Neuronal stem cell (in vitro differentiated cells): Measurements from ENCODE around the gene ZFAND3.

Experiments used
- DNase-seq: peaks from one replicate; pipeline ENCODE4 v3.0.0-alpha.2; 2013; ENCODE audit warnings: low spot score
- H2AFZ ChIP-seq: one replicate; pipeline ENCODE4 v1.6.1; 2013; ENCODE audit warnings: mild to moderate bottlenecking, low read length, inconsistent platforms
- H2AK5ac ChIP-seq: 2 replicates; pipeline ENCODE4 v1.6.1; 2013; ENCODE audit warnings: low read depth, mild to moderate bottlenecking, inconsistent platforms, low read length, moderate library complexity, mixed read lengths
- H2BK120ac ChIP-seq: 2 replicates; pipeline ENCODE4 v1.6.1; 2013; ENCODE audit warnings: low read depth, mild to moderate bottlenecking, inconsistent platforms, low read length, moderate library complexity, mixed read lengths
- H2BK12ac ChIP-seq: one replicate; pipeline ENCODE4 v1.6.1; 2013; ENCODE audit warnings: low read length, inconsistent platforms
- H2BK15ac ChIP-seq: 2 replicates; pipeline ENCODE4 v1.6.1; 2013; ENCODE audit warnings: mild to moderate bottlenecking, low read length, inconsistent platforms, mixed read lengths
- H2BK5ac ChIP-seq: one replicate; pipeline ENCODE4 v1.6.1; 2013; ENCODE audit warnings: inconsistent platforms, mild to moderate bottlenecking, low read length, moderate library complexity
- H3K14ac ChIP-seq: one replicate; pipeline ENCODE4 v1.6.1; 2013; ENCODE audit warnings: low read length, inconsistent platforms
- H3K18ac ChIP-seq: 2 replicates; pipeline ENCODE4 v1.6.1; 2013; ENCODE audit warnings: low read length, inconsistent platforms
- H3K23ac ChIP-seq: 2 replicates; pipeline ENCODE4 v1.6.1; 2013; ENCODE audit warnings: low read depth, mild to moderate bottlenecking, mixed read lengths, low read length, inconsistent platforms; ENCODE audit not compliant: poor library complexity
- H3K27ac ChIP-seq: replicated peaks from 3 replicates; pipeline ENCODE4 v1.5.1; 2013; ENCODE audit warnings: low read length, inconsistent platforms
- H3K27me3 ChIP-seq, 3 experiments: 2 replicates each; pipeline ENCODE4 v1.6.1; 2013; ENCODE audit warnings: low read length in 3 of 3, mild to moderate bottlenecking in 2 of 3, inconsistent platforms in 1 of 3, low read depth in 1 of 3, mixed read lengths in 1 of 3, moderate library complexity in 1 of 3; ENCODE audit not compliant: control insufficient read depth in 3 of 3, insufficient read depth in 3 of 3
- H3K36me3 ChIP-seq, 2 donors: replicated peaks in 1 of 2; 2 replicates each; pipeline ENCODE4 v1.6.1; 2013; ENCODE audit warnings: low read length in 2 of 2; ENCODE audit not compliant: control insufficient read depth in 2 of 2, insufficient read depth in 2 of 2
- H3K4ac ChIP-seq: 2 replicates; pipeline ENCODE4 v1.6.1; 2013; ENCODE audit warnings: inconsistent platforms, mild to moderate bottlenecking, low read length, moderate library complexity
- H3K4me1 ChIP-seq, 2 donors: 1 replicate in 1 of 2; 2 replicates in 1 of 2; pipeline ENCODE4 v1.6.1; 2013; ENCODE audit warnings: low read length in 2 of 2, low read depth in 1 of 2; ENCODE audit not compliant: control insufficient read depth in 2 of 2, insufficient read depth in 1 of 2
- H3K4me2 ChIP-seq: one replicate; pipeline ENCODE4 v1.6.1; 2013; ENCODE audit warnings: mild to moderate bottlenecking, low read length, inconsistent platforms; ENCODE audit not compliant: insufficient read depth, poor library complexity, severe bottlenecking
- H3K4me3 ChIP-seq, 2 donors: 2 replicates each; pipeline ENCODE4 v1.5.1; 2013; ENCODE audit warnings: low read length in 2 of 2, mild to moderate bottlenecking in 2 of 2, inconsistent platforms in 1 of 2, moderate library complexity in 1 of 2
- H3K79me1 ChIP-seq: one replicate; pipeline ENCODE4 v1.6.1; 2013; ENCODE audit warnings: low read depth, mild to moderate bottlenecking, inconsistent platforms, low read length, moderate library complexity
- H3K9ac ChIP-seq: one replicate; pipeline ENCODE4 v1.6.1; 2013; ENCODE audit warnings: mild to moderate bottlenecking, low read depth, low read length, inconsistent platforms; ENCODE audit not compliant: poor library complexity
- H3K9me3 ChIP-seq, 2 donors: replicated peaks in 1 of 2; 2 replicates each; pipeline versions ENCODE3 to v1.6.1; 2013; ENCODE audit warnings: low read length in 2 of 2, mild to moderate bottlenecking in 2 of 2, inconsistent platforms in 1 of 2, low read depth in 1 of 2, mixed read lengths in 1 of 2, moderate library complexity in 1 of 2; ENCODE audit not compliant: control insufficient read depth in 2 of 2, insufficient read depth in 1 of 2
- H4K8ac ChIP-seq: one replicate; pipeline ENCODE4 v1.6.1; 2013; ENCODE audit warnings: low read depth, mild to moderate bottlenecking, inconsistent platforms, low read length, moderate library complexity
- H4K91ac ChIP-seq: one replicate; pipeline ENCODE4 v1.6.1; 2013; ENCODE audit warnings: low read length, low read depth, mild to moderate bottlenecking, inconsistent platforms; ENCODE audit not compliant: poor library complexity
- WGBS, 2 donors: extraction: QIAGEN DNeasy Blood & Tissue Kit; methylation state at CpG; one replicate each; pipeline ENCODE4 v1.1.7; 2013; ENCODE audit warnings: missing lambda C conversion rate in 2 of 2, mixed read lengths in 1 of 2; ENCODE audit not compliant: insufficient read length in 2 of 2, insufficient replicate concordance in 1 of 2; ENCODE audit errors: extremely low coverage in 2 of 2; 5-methylcytosine and 5-hydroxymethylcytosine counted together

Gene ZFAND3

GRCh38 chr6:37779111-37779800, 40.3 kb upstream of the ZFAND3 start:
- no peak for DNase-seq
- H3K79me1 ChIP-seq = no peaks in the 10 kb centered on the region
- H3K4me3 ChIP-seq = no peak overlapping the region
- H3K4me2 ChIP-seq = no peak overlapping the region
- no peak overlapping the region for H4K91ac ChIP-seq
- H3K36me3 ChIP-seq = no peaks in the 10 kb centered on the region
- no peak overlapping the region for H3K9ac ChIP-seq
- H2AFZ ChIP-seq = no peak overlapping the region
- no peak overlapping the region for H4K8ac ChIP-seq
- peak overlapping the region; percentile 55 for H2BK5ac ChIP-seq
- H3K4me1 ChIP-seq = peaks cover 34 to 46% of the 10 kb centered on the region in 2 donors
- peaks cover 0 to 16% (median 7%) of the 10 kb centered on the region in 3 experiments for H3K27me3 ChIP-seq
- H2BK15ac ChIP-seq = peak overlapping the region; percentile 34
- H3K9me3 ChIP-seq = no peaks in the 10 kb centered on the region
- H3K23ac ChIP-seq = no peak overlapping the region
- H3K27ac ChIP-seq = no peak overlapping the region
- peak overlapping the region; percentile 80 for H3K18ac ChIP-seq
- H3K14ac ChIP-seq = no peak overlapping the region
- peak overlapping the region; percentile 70 for H2AK5ac ChIP-seq
- WGBS, 2 donors = no CpG with 5 or more reads among the region's 4 CpGs
- H3K4ac ChIP-seq = no peak overlapping the region
- no peak overlapping the region for H2BK12ac ChIP-seq
- no peak overlapping the region for H2BK120ac ChIP-seq

- Histone ChIP-seq H2BK5ac (no peak overlapping the region), H2BK120ac (no peak overlapping the region), H2AFZ (peak overlapping the region; percentile 59), H3K4ac (no peak overlapping the region), H3K27ac (no peak overlapping the region), H3K18ac (peak overlapping the region; percentile 74), H3K4me3 (no peak overlapping the region), H3K23ac (no peak overlapping the region), H2BK12ac (no peak overlapping the region), H3K27me3 (peaks cover 0 to 16% (median 7%) of the 10 kb centered on the region in 3 experiments), H2BK15ac (no peak overlapping the region), H3K36me3 (no peaks in the 10 kb centered on the region), H2AK5ac (peak overlapping the region; percentile 56), H3K4me2 (no peak overlapping the region), H4K8ac (no peak overlapping the region), H4K91ac (no peak overlapping the region), H3K9ac (no peak overlapping the region), H3K79me1 (no peaks in the 10 kb centered on the region), H3K14ac (no peak overlapping the region), H3K4me1 (peaks cover 42 to 53% of the 10 kb centered on the region in 2 donors), H3K9me3 (no peaks in the 10 kb centered on the region)
- no peak for DNase-seq
- no CpG with 5 or more reads among the region's 7 CpGs for WGBS, 2 donors
Measured at GRCh38 chr6:37779902-37780628, 39.5 kb upstream of the ZFAND3 start.

- DNase-seq = no peak
- no peak overlapping the region for H2AK5ac ChIP-seq
Measured at GRCh38 chr6:37781788-37782187, 37.7 kb upstream of the ZFAND3 start.

More at GRCh38 chr6:37781788-37782187, 37.7 kb upstream of the ZFAND3 start:
- Histone ChIP-seq H3K18ac (no peak overlapping the region), H3K23ac (no peak overlapping the region), H4K91ac (no peak overlapping the region), H2BK15ac (no peak overlapping the region), H2BK12ac (no peak overlapping the region), H3K27ac (no peak overlapping the region), H4K8ac (no peak overlapping the region), H2AFZ (no peak overlapping the region), H3K14ac (no peak overlapping the region), H3K9me3 (no peaks in the 10 kb centered on the region), H3K27me3 (peaks cover 0 to 16% (median 7%) of the 10 kb centered on the region in 3 experiments), H3K79me1 (no peaks in the 10 kb centered on the region), H3K4me1 (peaks cover 45 to 53% of the 10 kb centered on the region in 2 donors), H3K4ac (no peak overlapping the region), H3K9ac (no peak overlapping the region), H3K4me3 (no peak overlapping the region), H3K36me3 (no peaks in the 10 kb centered on the region), H2BK120ac (no peak overlapping the region), H2BK5ac (no peak overlapping the region), H3K4me2 (no peak overlapping the region)
- WGBS, 2 donors = no CpG with 5 or more reads among the region's 2 CpGs
